H1 (cell line): ENCODE results near the gene TUNAR. TPM values are rescaled to one million over a fixed set of nuclear protein-coding genes. Genes with fewer than 3 reads are reported as not detected.

Experiments used
- ATF2 ChIP-seq: IDR thresholded peaks from 2 replicates; pipeline ENCODE4 v1.6.1; 2012; ENCODE audit warnings: low read length, inconsistent platforms
- BRCA1 ChIP-seq: IDR thresholded peaks from 2 replicates; pipeline ENCODE4 v1.6.1; 2012; ENCODE audit warnings: low read depth, low read length, improper control_type of control experiment
- polyA plus RNA-seq, 7 experiments: library from polyadenylated mRNA; depleted of rRNA in 3 of 7; stranded (reverse) in 5 of 7; unstranded in 2 of 7; fragments of >200 nt in 5 of 7; fragments of 200-250 nt in 2 of 7; gene quantifications; 1 replicate in 5 of 7; 2 replicates in 1 of 7; 4 replicates in 1 of 7; pipeline versions ENCODE4 v1.2.1 to v1.2.3, GENCODE V29; 2011 to 2013; ENCODE audit warnings: missing spikeins in 2 of 7, mixed read lengths in 2 of 7
- total RNA-seq: library from RNA; stranded (reverse); fragmentation: NEBNext Ultra II Directional; extraction: Animal tissue kit (Norgen Biotek cat#: 25700); gene quantifications from 2 replicates; pipeline ENCODE4 v1.2.1, GENCODE V29; 2021

Gene TUNAR
- total and polyA plus RNA-seq, 2 of the 8 experiments (the other 6 are each of a cell fraction or from before 2014, with no cell fraction given) = 12.8 to 63.9 TPM

GRCh38 chr14:95885866-95886265 lies 9.2 kb downstream of the TUNAR start (continued):
- TF ChIP-seq ATF2 (no peak), BRCA1 (no peak)
- TF ChIP-seq, all 59 proteins: peak for 0
